Mesenchymal stem cell (in vitro differentiated cells and primary cell): Measurements from ENCODE around the gene TMEM203.

Experiments used
- DNase-seq: peaks from one replicate; pipeline ENCODE4 v3.0.0-alpha.2; 2013
- H2AFZ ChIP-seq: one replicate; pipeline ENCODE4 v1.6.1; 2013; ENCODE audit warnings: low read depth, mild to moderate bottlenecking, control low read depth, inconsistent platforms, low read length, moderate library complexity
- H2AK5ac ChIP-seq: 2 replicates; pipeline ENCODE4 v1.6.1; 2013; ENCODE audit warnings: low read length, moderate library complexity, mild to moderate bottlenecking, inconsistent platforms; ENCODE audit not compliant: severe bottlenecking
- H2BK120ac ChIP-seq: one replicate; pipeline ENCODE4 v1.6.1; 2013; ENCODE audit warnings: low read depth, mild to moderate bottlenecking, inconsistent platforms, low read length, moderate library complexity
- H2BK12ac ChIP-seq, 2 experiments: one replicate each; pipeline ENCODE4 v1.6.1; 2013; ENCODE audit warnings: inconsistent platforms in 2 of 2, low read length in 2 of 2, mild to moderate bottlenecking in 2 of 2, moderate library complexity in 2 of 2, control low read depth in 1 of 2
- H2BK15ac ChIP-seq: one replicate; pipeline ENCODE4 v1.6.1; 2013; ENCODE audit warnings: mild to moderate bottlenecking, low read depth, inconsistent platforms; ENCODE audit not compliant: poor library complexity, severe bottlenecking
- H2BK5ac ChIP-seq: 2 replicates; pipeline ENCODE4 v1.6.1; 2013; ENCODE audit warnings: low read depth, mild to moderate bottlenecking, low read length, control low read depth, inconsistent platforms; ENCODE audit not compliant: poor library complexity, severe bottlenecking
- H3K14ac ChIP-seq, 2 experiments: one replicate each; pipeline ENCODE4 v1.6.1; 2013; ENCODE audit warnings: inconsistent platforms in 2 of 2, low read length in 2 of 2, control low read depth in 1 of 2, mild to moderate bottlenecking in 1 of 2, moderate library complexity in 1 of 2
- H3K18ac ChIP-seq, 2 experiments: one replicate each; pipeline ENCODE4 v1.6.1; 2013; ENCODE audit warnings: inconsistent platforms in 2 of 2, low read length in 2 of 2, control low read depth in 1 of 2, low read depth in 1 of 2, mild to moderate bottlenecking in 1 of 2
- H3K23ac ChIP-seq, 2 experiments: one replicate each; pipeline ENCODE4 v1.6.1; 2013; ENCODE audit warnings: inconsistent platforms in 2 of 2, low read length in 2 of 2, mild to moderate bottlenecking in 2 of 2, moderate library complexity in 2 of 2, control low read depth in 1 of 2
- H3K27ac ChIP-seq: 2 replicates; pipeline ENCODE4 v1.5.1; 2013; ENCODE audit warnings: mild to moderate bottlenecking, moderate library complexity, low read length, control low read depth, inconsistent platforms; ENCODE audit not compliant: poor library complexity, severe bottlenecking
- H3K27me3 ChIP-seq, 2 experiments: 2 replicates each; pipeline versions ENCODE4 v1.6.1 to v1.7.0; 2013; ENCODE audit warnings: low read length in 2 of 2, mild to moderate bottlenecking in 2 of 2, moderate library complexity in 2 of 2, control low read depth in 1 of 2, inconsistent platforms in 1 of 2; ENCODE audit not compliant: control insufficient read depth in 1 of 2, insufficient read depth in 1 of 2
- H3K36me3 ChIP-seq, 2 experiments: 2 replicates each; pipeline versions ENCODE4 v1.6.1 to v1.7.0; 2013; ENCODE audit warnings: low read length in 2 of 2, control low read depth in 1 of 2, inconsistent platforms in 1 of 2, low read depth in 1 of 2, mild to moderate bottlenecking in 1 of 2; ENCODE audit not compliant: insufficient read depth in 2 of 2, control insufficient read depth in 1 of 2
- H3K4ac ChIP-seq, 2 experiments: one replicate each; pipeline ENCODE4 v1.6.1; 2013; ENCODE audit warnings: inconsistent platforms in 2 of 2, low read length in 2 of 2, mild to moderate bottlenecking in 2 of 2, moderate library complexity in 2 of 2, control low read depth in 1 of 2, low read depth in 1 of 2
- H3K4me1 ChIP-seq: 2 replicates; pipeline ENCODE4 v1.6.1; 2013; ENCODE audit warnings: low read depth, low read length, control low read depth; ENCODE audit not compliant: control insufficient read depth, insufficient read depth
- H3K4me2 ChIP-seq: 2 replicates; pipeline ENCODE4 v1.6.1; 2013; ENCODE audit warnings: low read length, mild to moderate bottlenecking, inconsistent platforms; ENCODE audit not compliant: poor library complexity, severe bottlenecking
- H3K4me3 ChIP-seq, 2 experiments: 2 replicates each; pipeline versions ENCODE4 v1.5.1 to v1.7.0; 2013; ENCODE audit warnings: low read length in 2 of 2, mild to moderate bottlenecking in 2 of 2, control low read depth in 1 of 2, low read depth in 1 of 2; ENCODE audit not compliant: insufficient read depth in 1 of 2
- H3K79me1 ChIP-seq: replicated peaks from 2 replicates; pipeline ENCODE4 v1.6.1; 2013; ENCODE audit warnings: mild to moderate bottlenecking, control low read depth, low read length, inconsistent platforms; ENCODE audit not compliant: poor library complexity, severe bottlenecking
- H3K9ac ChIP-seq: 2 replicates; pipeline ENCODE4 v1.7.0; 2013; ENCODE audit warnings: mild to moderate bottlenecking, low read length, moderate library complexity
- H3K9me3 ChIP-seq: 2 replicates; pipeline ENCODE4 v1.7.0; 2013; ENCODE audit warnings: mild to moderate bottlenecking, low read length; ENCODE audit not compliant: control insufficient read depth
- H4K8ac ChIP-seq: one replicate; pipeline ENCODE4 v1.6.1; 2013; ENCODE audit warnings: inconsistent platforms, mild to moderate bottlenecking, low read length, moderate library complexity
- H4K91ac ChIP-seq: one replicate; pipeline ENCODE4 v1.6.1; 2013; ENCODE audit warnings: mild to moderate bottlenecking, low read length, inconsistent platforms
- WGBS: methylation state at CpG from one replicate; pipeline ENCODE4 v1.1.7; 2013; ENCODE audit warnings: mixed read lengths; 5-methylcytosine and 5-hydroxymethylcytosine counted together

Gene TMEM203

GRCh38 chr9:137187386-137187785, 18.1 kb downstream of the TMEM203 start:
- Histone ChIP-seq H3K27ac (no peak overlapping the region), H3K14ac (no peak overlapping the region), H3K9ac (peak overlapping the region; percentile 96), H3K79me1 (peaks cover 57% of the 10 kb centered on the region), H3K4me1 (peaks cover 40% of the 10 kb centered on the region), H3K4ac (no peak overlapping the region), H3K36me3 (peaks cover 76 to 78% of the 10 kb centered on the region in 2 experiments), H4K91ac (no peak overlapping the region), H2AK5ac (no peak overlapping the region), H3K18ac (no peak overlapping the region), H2BK5ac (no peak overlapping the region), H3K4me2 (peak overlapping the region; percentile 90), H3K27me3 (no peaks in the 10 kb centered on the region), H2BK12ac (no peak overlapping the region), H4K8ac (no peak overlapping the region), H3K9me3 (no peaks in the 10 kb centered on the region), H3K23ac (no peak overlapping the region), H2BK120ac (no peak overlapping the region), H3K4me3 (peak overlapping the region; percentile 91 to 100), H2AFZ (no peak overlapping the region), H2BK15ac (no peak overlapping the region)
- no peak for DNase-seq
- WGBS: 89% methylated on average over 15 of the region's 15 CpGs

GRCh38 chr9:137186385-137186784, 19.1 kb downstream of the TMEM203 start:
- Histone ChIP-seq H2BK120ac (no peak overlapping the region), H2AFZ (no peak overlapping the region), H3K9ac (no peak overlapping the region), H2BK5ac (no peak overlapping the region), H3K27ac (no peak overlapping the region), H3K4me2 (no peak overlapping the region), H3K4me1 (peaks cover 38% of the 10 kb centered on the region), H2AK5ac (no peak overlapping the region), H2BK15ac (no peak overlapping the region), H4K91ac (no peak overlapping the region), H3K18ac (no peak overlapping the region), H3K27me3 (no peaks in the 10 kb centered on the region), H3K4ac (no peak overlapping the region), H3K36me3 (peaks cover 74 to 76% of the 10 kb centered on the region in 2 experiments), H3K79me1 (peaks cover 50% of the 10 kb centered on the region), H3K9me3 (no peaks in the 10 kb centered on the region), H3K14ac (no peak overlapping the region), H3K23ac (no peak overlapping the region), H4K8ac (no peak overlapping the region), H2BK12ac (no peak overlapping the region), H3K4me3 (peak overlapping the region in 1 of 2 experiments; percentile 100)
- no peak for DNase-seq
- WGBS: 91% methylated on average over 6 of the region's 6 CpGs

DNA sequence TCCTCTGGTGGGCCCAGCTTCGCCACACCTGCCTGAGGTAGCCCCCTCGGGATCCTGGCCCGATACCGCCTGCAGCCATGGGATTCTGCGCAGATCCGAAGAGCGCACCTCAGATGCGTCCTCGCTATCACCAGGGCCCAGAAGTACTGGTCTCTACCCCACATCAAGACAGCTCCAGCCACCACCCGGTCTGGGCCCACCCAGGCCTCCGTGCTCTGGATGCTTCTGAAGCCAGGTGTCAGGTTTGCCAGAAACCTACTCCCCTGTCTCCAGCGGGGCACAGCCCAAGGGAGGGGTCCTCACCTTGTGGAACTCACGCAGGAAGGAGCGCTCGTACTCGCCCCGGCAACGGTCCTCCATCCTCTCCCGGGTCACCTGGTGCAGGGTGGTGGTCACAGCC, 19.5 kb downstream of the TMEM203 start:
- no peak overlapping the region for H2BK120ac ChIP-seq
- no peak overlapping the region for H2AK5ac ChIP-seq
- no peak overlapping the region for H2BK15ac ChIP-seq
- H2AFZ ChIP-seq: no peak overlapping the region
- H2BK5ac ChIP-seq: no peak overlapping the region
- H3K18ac ChIP-seq: no peak overlapping the region
- no peaks in the 10 kb centered on the region for H3K9me3 ChIP-seq
- no peak overlapping the region for H3K27ac ChIP-seq
- peaks cover 48% of the 10 kb centered on the region for H3K79me1 ChIP-seq
- H3K36me3 ChIP-seq: peaks cover 74 to 76% of the 10 kb centered on the region in 2 experiments
- H3K4me1 ChIP-seq: peaks cover 34% of the 10 kb centered on the region
- no peaks in the 10 kb centered on the region for H3K27me3 ChIP-seq
- H3K14ac ChIP-seq: no peak overlapping the region
- no peak for DNase-seq
- 92% methylated on average over 19 of the region's 19 CpGs for WGBS
- H4K8ac ChIP-seq: no peak overlapping the region
- H3K23ac ChIP-seq: no peak overlapping the region
- no peak overlapping the region for H3K9ac ChIP-seq
- H4K91ac ChIP-seq: no peak overlapping the region
- no peak overlapping the region for H3K4me3 ChIP-seq
- H3K4ac ChIP-seq: no peak overlapping the region
- H3K4me2 ChIP-seq: no peak overlapping the region
- no peak overlapping the region for H2BK12ac ChIP-seq

DNA sequence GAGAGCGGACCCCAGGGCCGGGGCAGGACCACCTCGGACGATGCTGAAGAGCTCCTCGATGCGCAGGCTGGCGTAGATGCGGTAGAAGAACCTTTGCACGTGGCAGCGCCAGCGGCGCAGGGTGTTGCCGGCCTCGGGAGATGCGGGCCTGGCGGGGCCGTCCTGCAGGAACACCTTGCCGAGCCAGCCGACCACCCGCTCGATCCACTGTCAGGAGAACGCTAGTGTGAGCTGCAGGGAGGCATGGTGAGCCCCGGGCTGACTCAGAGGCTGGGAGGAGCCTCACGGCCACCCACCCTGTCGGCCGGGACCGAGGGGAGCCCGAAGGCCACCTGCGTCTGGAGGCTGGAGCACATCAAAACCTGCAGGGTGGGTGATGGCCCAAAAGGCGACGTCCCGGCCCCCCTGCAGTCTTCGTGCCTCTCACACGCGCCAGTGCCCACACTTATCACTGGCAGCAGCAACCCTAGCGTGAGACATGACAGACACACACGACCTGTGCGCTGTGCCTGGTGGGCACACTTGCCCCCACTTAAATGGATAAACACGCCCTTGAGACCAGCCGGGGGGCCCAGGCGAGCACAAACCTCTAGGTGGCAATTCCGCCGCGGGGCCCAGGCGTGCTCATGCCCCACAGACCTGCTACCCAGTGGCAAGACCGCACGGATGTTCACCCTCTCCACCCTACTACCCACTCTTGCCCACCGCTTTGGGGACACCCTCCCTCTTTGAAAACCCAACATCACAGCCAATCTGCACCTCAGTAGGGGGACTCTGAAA, 20.4 kb downstream of the TMEM203 start:
- Histone ChIP-seq H4K91ac (peak overlapping the region; percentile 20), H3K27ac (no peak overlapping the region), H3K4ac (no peak overlapping the region), H3K9ac (no peak overlapping the region), H2BK120ac (no peak overlapping the region), H3K14ac (no peak overlapping the region), H2AK5ac (no peak overlapping the region), H2BK15ac (no peak overlapping the region), H3K36me3 (peaks cover 73 to 76% of the 10 kb centered on the region in 2 experiments), H3K4me2 (no peak overlapping the region), H4K8ac (no peak overlapping the region), H3K18ac (no peak overlapping the region), H3K4me3 (no peak overlapping the region), H3K79me1 (peaks cover 45% of the 10 kb centered on the region), H2BK12ac (no peak overlapping the region), H3K27me3 (no peaks in the 10 kb centered on the region), H2BK5ac (no peak overlapping the region), H3K23ac (no peak overlapping the region), H2AFZ (no peak overlapping the region), H3K4me1 (peaks cover 28% of the 10 kb centered on the region), H3K9me3 (no peaks in the 10 kb centered on the region)
- no peak for DNase-seq
- 98% methylated on average over 46 of the region's 48 CpGs for whole genome bisulfite sequencing
